Measurements from ENCODE around the gene CACFD1. TPM values are rescaled to one million over a fixed set of nuclear protein-coding genes. Genes with fewer than 3 reads are reported as not detected.

The CACFD1 gene
- total and polyA plus RNA-seq, 9 of the 15 experiments (the other 6 are each of a cell fraction or from before 2014, with no cell fraction given) = 0.11 to 1.4 (median 1.1) TPM; not detected in 2

GRCh38 chr9:133477461-133477860, 17.7 kb downstream of the CACFD1 start:
- in situ Hi-C loops (cut with MboI) = no loop called here
- ATAC-seq = no peak
- Histone ChIP-seq H3K4me1 (replicated peaks in 1 of 2; ENCODE audit: control insufficient read depth in 2 of 2, insufficient read depth in 2 of 2, low read length in 2 of 2) (peaks cover 0 to 42% of the 10 kb centered on the region in 2 experiments; a peak in 3 of 5 replicates), H3K79me2 (ENCODE audit: control insufficient read depth, insufficient read depth, low read length) (no peaks in the 10 kb centered on the region), H3K4me3 (no peak overlapping the region), H2AFZ (ENCODE audit: low read depth, low read length) (no peak overlapping the region), H4K20me1 (replicated peaks; ENCODE audit: control insufficient read depth, insufficient read depth, low read length) (peaks cover 19% of the 10 kb centered on the region), H3K27me3 (ENCODE audit: control insufficient read depth in 2 of 2, insufficient read depth in 2 of 2, low read length in 2 of 2) (peaks cover 18 to 56% of the 10 kb centered on the region in 2 experiments), H3K9ac (ENCODE audit: insufficient read depth in 1 of 2, low read depth in 2 of 2, low read length in 2 of 2) (no peak overlapping the region), H3K27ac (ENCODE audit: extremely low read depth, low read depth, low read length) (no peak overlapping the region), H3K9me3 (replicated peaks; ENCODE audit: control insufficient read depth, insufficient read depth, low read depth, low read length) (no peaks in the 10 kb centered on the region), H3K36me3 (ENCODE audit: control insufficient read depth, insufficient read depth, low read length) (no peaks in the 10 kb centered on the region), H3K4me2 (ENCODE audit: insufficient read depth, low read length) (no peak overlapping the region), H3K9me1 (ENCODE audit: control insufficient read depth, insufficient read depth, low read length) (no peaks in the 10 kb centered on the region)
- BruUV-seq (replicated peaks) = no TSS peak
- no peak for TF ChIP-seq RB1 (IDR thresholded peaks at IDR 0.05; ENCODE audit: low read depth)
- no peak for TF ChIP-seq CUX1 (CRISPR knock-in tag; IDR thresholded peaks at IDR 0.05)
- TF ChIP-seq HDAC3 (IDR thresholded peaks at IDR 0.05; ENCODE audit: borderline replicate concordance, partially characterized antibody) = no peak
- no peak for TF ChIP-seq NFRKB (IDR thresholded peaks at IDR 0.05; ENCODE audit: low read depth)
- no peak for TF ChIP-seq HNRNPH1 (optimal IDR thresholded peaks at IDR 0.05; ENCODE audit: low read depth, low read length)
- TF ChIP-seq MITF (IDR thresholded peaks at IDR 0.05) = no peak
- intact Hi-C loops (cut with micrococcal nuclease) = no loop called here
- no peak for DNase-seq (ENCODE audit: extremely low read depth in 1 of 4, low spot score in 3 of 4)
- ChIA-PET CTCF (ENCODE audit: low intra/inter-chr PET ratio) (no interaction called here), POLR2A (interaction anchor here (1.0 kb wide), 1 partner anchor 102 kb away, joined by 3 read pairs; no protein-coding TSS in a partner anchor)
- 30% methylated on average over 4 of the region's 4 CpGs for WGBS (ENCODE audit: insufficient coverage, low coverage, missing lambda C conversion rate)
- no peak for FAIRE-seq
